Stimulated activated CD8-positive, alpha-beta memory T cell treated with anti-CD3 and anti-CD28 coated beads, Interleukin-7, amount 100 ng/mL, for 48 hours (primary cell): ENCODE measurements around the gene OR51G2.

Source experiments
- DNase-seq, 2 donors: peaks; one replicate each; pipeline ENCODE4 v3.0.0-alpha.2; 2020; ENCODE audit warnings: low read depth in 1 of 2; ENCODE audit errors: extremely low read depth in 1 of 2

The OR51G2 gene

GRCh38 chr11:4881188-4881587, 38.0 kb downstream of the OR51G2 start:
- no peak for DNase-seq

- no peak for DNase-seq
These were observed 53.3 kb downstream of the OR51G2 start for GRCh38 chr11:4865855-4866254.

GRCh38 chr11:4863876-4864275, 55.3 kb downstream of the OR51G2 start:
- no peak for DNase-seq
